LNCaP clone FGC (cell line): ENCODE results near the gene NDUFB7.

ENCODE experiments used
- DNase-seq: peaks from one replicate; pipeline ENCODE4 v3.0.0-alpha.2; 2011; ENCODE audit warnings: low read depth
- H3K4me3 ChIP-seq: 2 replicates; pipeline ENCODE4 v1.5.1; 2011; ENCODE audit warnings: mild to moderate bottlenecking, low read depth, low read length, control low read depth
- TF ChIP-seq, protein P1 (sequence below): IDR thresholded peaks from 2 replicates; pipeline ENCODE4 v1.5.1; 2012; ENCODE audit warnings: mild to moderate bottlenecking; ENCODE audit not compliant: control insufficient read depth, insufficient read depth; ENCODE audit errors: extremely low read depth

NDUFB7 gene

DNA sequence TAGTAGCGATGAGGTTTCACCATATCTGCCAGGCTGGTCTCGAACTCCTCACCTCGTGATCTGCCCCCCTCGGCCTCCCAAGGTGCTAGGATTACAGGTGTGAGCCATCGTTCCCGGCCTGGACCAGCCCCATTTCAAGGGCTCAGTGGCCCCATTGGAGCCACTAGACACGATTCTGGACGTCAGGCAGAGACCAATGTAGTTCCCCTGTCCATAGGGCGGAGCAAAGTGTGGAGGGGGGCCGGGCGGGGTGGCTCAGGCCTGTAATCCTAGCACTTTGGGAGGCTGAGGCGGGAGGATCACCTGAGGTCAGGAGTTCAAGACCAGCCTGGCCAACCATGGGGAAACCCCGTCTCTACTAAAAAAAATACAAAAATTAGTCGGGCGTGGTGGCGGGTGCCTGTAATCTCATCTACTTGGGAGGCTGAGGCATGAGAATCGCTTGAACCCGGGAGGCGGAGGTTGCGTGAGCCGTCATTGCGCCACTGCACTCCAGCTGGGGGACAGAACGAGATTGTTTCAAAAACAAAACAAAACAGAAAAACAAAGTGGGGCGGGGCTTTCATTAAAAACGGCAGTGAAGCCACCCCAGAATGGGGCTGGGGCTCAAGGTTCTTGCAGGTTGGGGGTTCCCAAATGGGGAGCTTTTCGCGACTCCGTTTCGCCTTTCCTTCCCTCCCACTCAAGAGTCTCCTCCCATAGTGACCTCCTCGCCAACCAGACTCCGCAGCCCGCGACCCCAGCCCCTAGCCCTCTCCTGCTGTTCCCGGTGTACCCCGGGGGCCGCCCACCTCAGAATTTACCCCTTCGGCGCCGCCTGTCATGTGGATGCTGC is 43.2 kb downstream of the NDUFB7 start:
- no peak for DNase-seq
- TF ChIP-seq, protein P1, sequence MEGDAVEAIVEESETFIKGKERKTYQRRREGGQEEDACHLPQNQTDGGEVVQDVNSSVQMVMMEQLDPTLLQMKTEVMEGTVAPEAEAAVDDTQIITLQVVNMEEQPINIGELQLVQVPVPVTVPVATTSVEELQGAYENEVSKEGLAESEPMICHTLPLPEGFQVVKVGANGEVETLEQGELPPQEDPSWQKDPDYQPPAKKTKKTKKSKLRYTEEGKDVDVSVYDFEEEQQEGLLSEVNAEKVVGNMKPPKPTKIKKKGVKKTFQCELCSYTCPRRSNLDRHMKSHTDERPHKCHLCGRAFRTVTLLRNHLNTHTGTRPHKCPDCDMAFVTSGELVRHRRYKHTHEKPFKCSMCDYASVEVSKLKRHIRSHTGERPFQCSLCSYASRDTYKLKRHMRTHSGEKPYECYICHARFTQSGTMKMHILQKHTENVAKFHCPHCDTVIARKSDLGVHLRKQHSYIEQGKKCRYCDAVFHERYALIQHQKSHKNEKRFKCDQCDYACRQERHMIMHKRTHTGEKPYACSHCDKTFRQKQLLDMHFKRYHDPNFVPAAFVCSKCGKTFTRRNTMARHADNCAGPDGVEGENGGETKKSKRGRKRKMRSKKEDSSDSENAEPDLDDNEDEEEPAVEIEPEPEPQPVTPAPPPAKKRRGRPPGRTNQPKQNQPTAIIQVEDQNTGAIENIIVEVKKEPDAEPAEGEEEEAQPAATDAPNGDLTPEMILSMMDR: no peak

DNA sequence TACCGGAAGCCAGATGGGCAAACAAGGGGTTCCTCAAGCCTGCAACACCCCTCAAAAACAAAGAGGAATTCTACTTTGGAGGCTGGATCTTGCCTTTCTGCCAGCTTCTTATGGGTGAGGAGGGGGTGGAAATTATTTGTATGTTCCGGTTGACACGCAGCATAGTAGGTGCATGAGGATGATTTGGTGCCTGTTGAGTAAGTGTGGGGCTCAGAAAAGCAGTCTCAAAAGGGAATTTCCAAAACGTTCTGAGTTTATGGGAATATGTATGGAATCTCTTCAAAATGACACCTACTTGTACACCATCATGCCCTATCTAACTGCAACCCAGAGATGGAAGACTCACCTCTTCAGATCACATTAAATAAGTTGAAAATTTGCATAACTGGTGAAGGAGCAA is 45.4 kb downstream of the NDUFB7 start:
- no peak for DNase-seq
- TF ChIP-seq, protein P1: no peak
- H3K4me3 ChIP-seq: no peak overlapping the region

More for the DNA sequence above, 43.2 kb downstream of the NDUFB7 start:
- peak overlapping the region; percentile 96 for H3K4me3 ChIP-seq

DNA sequence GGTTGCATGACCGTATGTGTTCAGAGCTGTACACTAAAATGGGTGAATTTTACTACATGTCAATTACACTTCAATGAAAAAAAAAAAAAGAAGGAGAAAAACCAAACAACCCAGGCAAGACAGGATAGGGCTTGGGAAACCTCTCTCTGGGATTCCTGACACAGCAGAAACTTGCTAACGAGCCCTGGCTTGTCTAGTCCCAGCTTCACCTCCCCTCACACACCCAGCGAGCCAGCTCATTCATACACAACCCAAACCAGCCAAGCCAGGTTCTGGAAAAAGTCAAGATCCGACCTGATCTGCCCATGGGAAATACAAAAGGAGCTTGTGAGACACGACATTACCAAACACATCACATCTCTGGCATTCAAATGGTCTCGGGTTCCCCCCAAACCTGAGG is 46.1 kb downstream of the NDUFB7 start:
- H3K4me3 ChIP-seq: no peak overlapping the region
- no peak for DNase-seq
- TF ChIP-seq, protein P1: no peak

DNA sequence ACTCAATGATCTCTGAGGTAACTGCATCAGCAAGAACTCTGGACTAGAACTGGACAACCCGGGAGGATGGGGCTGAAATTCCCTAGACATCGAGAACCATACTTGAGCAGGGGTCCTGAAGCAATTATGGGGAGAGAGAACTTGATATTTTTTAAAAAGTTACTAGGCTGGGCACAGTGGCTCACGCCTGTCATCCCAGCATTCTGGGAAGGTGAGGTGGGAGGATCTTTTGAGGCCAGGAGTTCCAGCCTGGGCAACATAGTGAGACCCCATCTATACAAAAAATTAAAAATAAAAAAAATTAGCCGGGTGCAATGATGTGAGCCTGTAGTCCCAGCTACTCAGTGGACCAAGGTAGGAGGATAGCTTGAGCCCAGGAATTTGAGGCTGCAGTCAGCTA is 51.3 kb downstream of the NDUFB7 start:
- no peak for DNase-seq
- TF ChIP-seq, protein P1: no peak
- no peak overlapping the region for H3K4me3 ChIP-seq

DNA sequence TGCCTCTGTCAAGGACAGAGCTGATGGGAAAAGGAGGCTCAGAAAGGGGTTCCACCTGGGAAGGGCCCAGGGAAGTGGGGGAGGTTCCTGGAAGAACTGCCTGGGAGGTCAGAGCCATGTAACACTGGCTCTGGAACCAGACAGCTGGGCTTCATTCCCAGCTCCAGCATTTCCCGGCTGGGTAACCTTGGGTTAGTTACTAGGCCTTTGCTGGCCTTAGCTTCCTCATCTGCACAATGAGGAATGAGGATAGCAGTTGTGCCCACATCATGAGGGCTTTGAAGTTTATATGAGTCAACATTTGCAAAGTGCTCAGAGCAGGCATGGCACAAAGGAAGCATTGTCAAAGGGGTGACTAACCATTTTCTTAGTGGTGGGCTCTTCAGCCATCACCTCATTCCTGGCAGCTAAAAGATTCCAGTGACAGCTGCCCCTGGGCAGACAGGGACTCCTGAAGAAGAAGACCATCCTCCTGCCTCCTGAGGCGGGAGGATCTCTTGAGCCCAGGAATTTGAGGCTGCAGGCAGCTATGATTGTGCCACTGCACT is 51.9 kb downstream of the NDUFB7 start:
- no peak overlapping the region for H3K4me3 ChIP-seq
- DNase-seq: no peak
- TF ChIP-seq, protein P1: no peak

DNA sequence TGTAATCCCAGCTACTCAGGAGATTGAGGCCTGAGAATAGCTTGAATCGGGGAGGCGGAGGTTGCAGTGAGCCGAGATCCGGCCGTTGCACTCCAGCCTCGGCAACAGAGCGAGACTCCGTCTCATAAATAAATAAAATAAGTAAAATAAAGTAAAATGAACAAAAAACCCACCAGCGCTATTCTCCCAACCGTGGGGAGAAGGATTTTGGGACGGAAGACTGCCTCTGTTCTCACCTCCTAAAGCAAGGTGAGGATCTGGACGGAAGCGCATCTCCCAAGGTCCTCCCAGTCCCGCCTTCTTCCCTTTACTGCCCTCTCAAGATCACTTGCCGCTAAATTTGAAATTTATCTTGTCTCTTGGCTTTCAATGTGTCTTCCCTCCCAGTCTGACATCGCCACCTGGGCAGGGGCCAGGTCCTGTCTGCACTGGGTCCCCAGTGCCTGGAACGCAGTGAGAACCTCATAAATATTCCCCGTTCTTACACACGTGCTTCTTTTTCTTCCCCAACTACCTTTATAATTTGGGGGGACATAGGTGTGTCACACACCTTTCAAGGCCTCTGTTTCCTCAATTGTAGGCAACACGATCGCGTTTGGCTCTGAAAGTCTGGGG is 52.5 kb downstream of the NDUFB7 start:
- TF ChIP-seq, protein P1: no peak
- no peak overlapping the region for H3K4me3 ChIP-seq
- DNase-seq: no peak
